NB4 (cell line): Measurements from ENCODE around the gene KCNIP4.

Experiments used
- CTCF ChIP-seq: IDR thresholded peaks from one replicate; pipeline ENCODE4 v1.5.1; 2012; ENCODE audit warnings: low read depth, low read length
- POLR2A ChIP-seq: IDR thresholded peaks from 2 replicates; pipeline ENCODE4 v1.6.1; 2011; ENCODE audit warnings: mild to moderate bottlenecking; ENCODE audit not compliant: insufficient read length; ENCODE audit errors: extremely low read depth

DNA sequence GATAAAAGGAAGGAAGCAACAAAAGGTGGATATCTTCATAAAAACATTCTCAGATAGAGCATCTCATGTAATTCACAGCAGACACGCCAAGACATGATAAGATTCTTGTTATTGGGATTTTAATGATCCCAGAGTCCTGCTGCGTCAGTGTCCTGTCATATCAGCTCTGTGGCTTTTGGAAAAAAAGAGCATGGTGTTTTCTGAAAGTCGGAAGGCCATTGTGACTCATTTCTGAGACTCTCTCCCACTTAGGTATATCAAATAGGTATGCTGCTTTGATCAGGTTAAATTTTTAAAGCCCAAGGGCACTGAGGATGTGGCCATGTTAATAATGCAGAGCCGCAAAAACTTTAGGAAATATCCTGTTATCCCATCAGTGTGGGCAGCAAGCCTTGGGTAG is 481.0 kb downstream of the KCNIP4 start:
- TF ChIP-seq POLR2A (no peak), CTCF (no peak)
